Measurements from ENCODE around the gene ZW10.
A peak's percentile ranks its signal among the peaks of the same experiment; 100 is the strongest.
"Not testable (repeated sequence)": the region's sequence is repeated elsewhere in the genome, so short reads cannot be mapped to it uniquely, and the experiment has no call there.

Gene ZW10

GRCh38 chr11:113805640-113806039, 32.1 kb upstream of the ZW10 start:
- peak; percentile 43 for DNase-seq (ENCODE audit: low read depth)
- no peak for TF ChIP-seq CTCF (conservative IDR thresholded peaks at IDR 0.05; ENCODE audit: low read depth, low read length)
- H3K4me3 ChIP-seq (ENCODE audit: low read depth, low read length), result no peak overlapping the region

- no peak for DNase-seq (ENCODE audit: low read depth)
- TF ChIP-seq CTCF (conservative IDR thresholded peaks at IDR 0.05; ENCODE audit: low read depth, low read length), result no peak
- no peak overlapping the region for H3K4me3 ChIP-seq (ENCODE audit: low read depth, low read length)
Measured at GRCh38 chr11:113802621-113803020, 29.1 kb upstream of the ZW10 start.

DNA sequence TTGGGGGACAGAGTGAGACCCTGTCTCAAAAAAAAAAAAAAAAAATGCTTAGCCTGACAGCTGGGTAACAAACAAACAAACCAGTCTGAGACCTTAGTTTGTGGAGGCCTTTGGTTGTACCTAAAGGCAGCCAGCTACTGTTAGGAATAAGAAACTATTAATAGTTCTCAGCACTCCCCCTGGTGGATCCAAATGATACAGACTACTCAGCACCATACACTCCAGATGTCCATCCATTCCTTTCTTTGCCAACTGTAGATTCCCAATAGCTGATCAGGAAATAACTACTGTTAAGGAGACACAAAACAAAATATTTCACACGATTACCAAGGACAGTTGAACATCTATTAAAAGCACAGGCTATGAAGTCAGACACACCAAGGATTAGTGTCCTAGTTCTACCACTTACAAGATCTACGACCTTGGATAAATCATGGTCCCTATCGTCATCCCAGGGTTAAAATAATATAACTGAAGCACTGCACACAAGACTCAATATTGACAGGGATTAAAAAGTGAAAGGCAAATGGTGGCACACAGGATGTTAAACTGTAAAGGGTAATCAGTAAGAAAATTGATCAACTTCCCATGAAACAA, 23.3 kb upstream of the ZW10 start:
- H3K4me3 ChIP-seq (ENCODE audit: low read depth, low read length), result no peak overlapping the region
- peak; percentile 72 for TF ChIP-seq CTCF (conservative IDR thresholded peaks at IDR 0.05; ENCODE audit: low read depth, low read length)
- peak; percentile 70 for DNase-seq (ENCODE audit: low read depth)

- TF ChIP-seq CTCF (conservative IDR thresholded peaks at IDR 0.05; ENCODE audit: low read depth, low read length), result no peak
- H3K4me3 ChIP-seq (ENCODE audit: low read depth, low read length), result no peak overlapping the region
- no peak for DNase-seq (ENCODE audit: low read depth)
Measured at GRCh38 chr11:113789675-113790320, 16.3 kb upstream of the ZW10 start.

- not testable (repeated sequence) for H3K4me3 ChIP-seq (ENCODE audit: low read depth, low read length); DNase-seq (ENCODE audit: low read depth)
Measured at GRCh38 chr11:113789016-113789415, 15.5 kb upstream of the ZW10 start.

DNA sequence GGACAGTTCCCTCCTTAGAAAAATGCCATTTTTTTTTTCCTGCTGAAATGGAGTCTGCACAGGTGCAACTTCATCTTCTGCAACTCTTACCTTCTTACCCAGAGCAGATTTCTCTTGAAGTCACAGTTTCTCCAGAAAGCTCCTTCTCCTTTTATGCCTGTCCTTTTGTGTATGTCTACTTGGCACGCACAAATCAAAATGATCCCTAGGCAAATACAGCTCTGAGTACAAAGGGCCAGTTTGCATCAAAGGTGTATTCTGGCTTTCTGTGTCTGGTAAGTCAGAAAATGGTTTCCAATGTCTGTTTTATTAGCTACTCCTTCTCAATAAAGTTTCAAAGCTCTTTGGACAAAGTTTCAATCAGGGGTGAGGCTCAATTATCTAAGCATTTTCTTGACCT, 8.6 kb upstream of the ZW10 start:
- no peak for TF ChIP-seq CTCF (conservative IDR thresholded peaks at IDR 0.05; ENCODE audit: low read depth, low read length)
- no peak for DNase-seq (ENCODE audit: low read depth)
- no peak overlapping the region for H3K4me3 ChIP-seq (ENCODE audit: low read depth, low read length)

DNA sequence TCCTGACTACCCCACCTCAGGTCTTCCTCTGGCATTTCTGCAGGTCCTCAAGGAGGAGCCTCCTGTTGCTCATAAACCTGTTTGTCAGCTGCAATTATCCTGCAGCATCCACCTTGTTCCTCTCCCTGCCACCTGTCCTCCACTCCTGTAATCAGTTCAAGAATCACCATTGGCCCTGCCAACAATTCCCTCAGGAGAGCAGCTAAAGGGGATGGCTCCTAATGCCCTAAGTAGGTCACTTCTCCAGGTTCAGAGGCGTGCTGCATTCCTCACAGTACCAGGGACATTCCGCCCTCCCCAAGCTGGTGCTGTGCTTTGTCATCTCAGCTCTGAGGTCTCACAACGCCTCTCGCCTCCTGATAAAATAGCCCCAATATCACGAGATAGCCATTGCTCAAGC, 8.2 kb upstream of the ZW10 start:
- TF ChIP-seq CTCF (conservative IDR thresholded peaks at IDR 0.05; ENCODE audit: low read depth, low read length), result no peak
- no peak overlapping the region for H3K4me3 ChIP-seq (ENCODE audit: low read depth, low read length)
- DNase-seq (ENCODE audit: low read depth), result no peak

Data from choroid plexus epithelial cell (primary cell).